Panc1 (cell line): ENCODE measurements around the gene ZCWPW1. TPM values are rescaled to one million over a fixed set of nuclear protein-coding genes. Genes with fewer than 3 reads are reported as not detected.

Experiments
- ATAC-seq: fragments of 200-7000 bp; cut with Tn5 transposase; 2 replicates; pipeline ENCODE4 v1.9.1; 2020; ENCODE audit warnings: mild to moderate bottlenecking, moderate library complexity
- BruUV-seq: library from RNA; stranded (reverse); fragments of 400-500 nt; replicated peaks from 2 replicates; lab custom pipeline; 2021; lab: Mats Ljungman, UMichigan
- CTCF ChIA-PET: fragments of 300-600 bp; sonication (Branson Sonifier 250); formaldehyde crosslinking; loops from one replicate; lab custom pipeline; 2022; ENCODE audit warnings: antibody characterized with exemption; lab: Charles Lee
- POLR2A ChIA-PET: fragments of 300-600 bp; sonication (Branson Sonifier 250); formaldehyde crosslinking; loops from one replicate; lab custom pipeline; 2022; ENCODE audit warnings: antibody characterized with exemption; lab: Charles Lee
- DNase-seq: peaks from one replicate; pipeline ENCODE4 v3.0.0-alpha.2; 2010; ENCODE audit warnings: low read depth, low spot score
- H3K27ac ChIP-seq: 2 replicates; pipeline ENCODE4 v1.5.1; 2011; ENCODE audit warnings: mild to moderate bottlenecking, low read length, inconsistent platforms
- H3K27me3 ChIP-seq: fragments of 200-500 bp; sonication (Bioruptor generic); 2 replicates; pipeline ENCODE4 v1.6.0; 2014; ENCODE audit warnings: low read length, inconsistent platforms; ENCODE audit not compliant: control insufficient read depth, insufficient read depth
- H3K36me3 ChIP-seq: fragments of 200-500 bp; sonication (Bioruptor generic); 2 replicates; pipeline ENCODE4 v1.5.1; 2014; ENCODE audit warnings: inconsistent platforms, mild to moderate bottlenecking, low read length, moderate library complexity; ENCODE audit not compliant: control insufficient read depth, insufficient read depth
- H3K4me1 ChIP-seq: 2 replicates; pipeline ENCODE4 v1.5.1; 2011; ENCODE audit warnings: inconsistent platforms, mild to moderate bottlenecking, low read length, moderate library complexity; ENCODE audit not compliant: control insufficient read depth, insufficient read depth
- H3K4me3 ChIP-seq, 2 experiments: 2 replicates each; pipeline ENCODE4 v1.5.1; 2011 to 2012; ENCODE audit warnings: low read depth in 2 of 2, low read length in 2 of 2, mild to moderate bottlenecking in 2 of 2, inconsistent platforms in 1 of 2, moderate library complexity in 1 of 2
- H3K9me3 ChIP-seq: fragments of 200-500 bp; sonication (Bioruptor generic); 2 replicates; pipeline ENCODE4 v1.5.1; 2014; ENCODE audit warnings: low read depth, mild to moderate bottlenecking, inconsistent platforms, low read length, moderate library complexity; ENCODE audit not compliant: control insufficient read depth, insufficient read depth
- CTCF ChIP-seq: fragments of 450-650 bp; IDR thresholded peaks from 2 replicates; pipeline ENCODE4 v1.5.1; 2017; ENCODE audit warnings: mild to moderate bottlenecking
- POLR2AphosphoS5 ChIP-seq: IDR thresholded peaks from 2 replicates; pipeline ENCODE4 v1.6.1; 2012; ENCODE audit warnings: mild to moderate bottlenecking, low read depth, low read length, moderate library complexity
- REST ChIP-seq, 2 experiments: IDR thresholded peaks; 2 replicates each; pipeline ENCODE4 v1.6.1; 2011 to 2012; ENCODE audit warnings: low read depth in 2 of 2, control low read depth in 1 of 2, low read length in 1 of 2, mild to moderate bottlenecking in 1 of 2, moderate library complexity in 1 of 2; ENCODE audit not compliant: insufficient read depth in 1 of 2
- SIN3A ChIP-seq: IDR thresholded peaks from 2 replicates; pipeline ENCODE4 v1.6.1; 2012; ENCODE audit warnings: low read depth, mild to moderate bottlenecking, low read length, moderate library complexity, borderline replicate concordance; ENCODE audit not compliant: insufficient read depth
- TCF7L2 ChIP-seq: IDR thresholded peaks from 2 replicates; pipeline ENCODE4 v1.6.1; 2011; ENCODE audit warnings: mild to moderate bottlenecking, low read depth, low read length, inconsistent platforms
- in situ Hi-C: cut with HindIII; loops from 2 replicates; pipeline ENCODE4 v1.10.0; 2016; ENCODE audit warnings: low sequenced_read_pairs, low pct_unique_long_range_greater_than_20kb
- intact Hi-C: fragments of 100-400 bp; cut with micrococcal nuclease; formaldehyde crosslinking; loops from one replicate; pipeline ENCODE4 v1.10.0; 2022; ENCODE audit not compliant: unreplicated experiment
- total RNA-seq: library from RNA; stranded (reverse); gene quantifications from one replicate; pipeline ENCODE4 v1.2.1, GENCODE V29; 2021; ENCODE audit not compliant: unreplicated experiment

ZCWPW1 gene
- total RNA-seq, 1 experiment from 2014 or later, result 6.5 TPM

GRCh38 chr7:100433276-100433591, 4.7 kb upstream of the ZCWPW1 start:
- no peak for TF ChIP-seq SIN3A
- peak; percentile 41; the same call in 1 of the 2 replicates for TF ChIP-seq POLR2AphosphoS5
- no TSS peak for BruUV-seq
- H3K4me1 ChIP-seq, result peaks cover 43% of the 10 kb centered on the region
- H3K9me3 ChIP-seq, result no peaks in the 10 kb centered on the region
- ChIA-PET POLR2A (no interaction called here), CTCF (no interaction called here)
- peak overlapping the region in 1 of 2 experiments; percentile 10; a peak in 1 of 4 replicates for H3K4me3 ChIP-seq
- H3K36me3 ChIP-seq, result no peaks in the 10 kb centered on the region; the same call in 1 of the 2 replicates
- peak overlapping the region; percentile 98 for H3K27ac ChIP-seq
- intact Hi-C loops (no loop called here), in situ Hi-C loops (no loop called here)
- DNase-seq (no peak), ATAC-seq (no peak)
- H3K27me3 ChIP-seq, result no peaks in the 10 kb centered on the region

DNA sequence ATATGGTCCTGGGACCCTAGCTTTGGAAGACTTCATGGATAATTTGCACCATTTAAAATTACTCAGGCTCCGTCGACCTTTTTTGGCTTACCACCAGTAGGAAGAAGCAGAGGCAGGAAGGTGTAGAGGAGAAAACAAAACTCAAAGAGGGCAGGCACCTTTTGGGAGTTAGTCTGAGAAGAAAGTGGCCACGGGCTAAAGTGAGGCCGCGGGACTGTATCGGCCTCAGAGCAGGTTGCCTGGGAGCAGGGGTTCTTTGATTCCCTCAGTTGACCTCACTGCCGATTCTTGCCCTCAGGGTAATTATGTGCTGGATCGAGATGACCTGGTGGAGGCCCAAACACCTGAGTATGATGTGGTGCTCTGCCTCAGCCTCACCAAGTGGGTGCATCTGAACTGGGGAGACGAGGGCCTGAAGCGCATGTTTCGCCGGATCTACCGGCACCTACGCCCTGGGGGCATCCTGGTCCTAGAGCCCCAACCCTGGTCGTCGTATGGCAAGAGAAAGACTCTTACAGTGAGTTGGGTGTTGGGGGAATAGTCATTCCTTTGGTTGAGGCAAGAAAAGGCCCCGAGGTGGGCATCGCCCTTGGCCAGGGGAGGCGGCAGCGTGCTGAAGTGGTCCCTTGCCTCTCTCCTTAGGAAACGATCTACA, 4.2 kb upstream of the ZCWPW1 start:
- H3K9me3 ChIP-seq, result no peaks in the 10 kb centered on the region
- H3K27ac ChIP-seq, result peak overlapping the region; percentile 98
- TF ChIP-seq TCF7L2 (no peak), REST (IDR thresholded peaks at IDR 0.05; ENCODE audit: insufficient read depth in 1 of 2, low read depth in 2 of 2, low read length in 1 of 2) (no peak), CTCF (no peak), SIN3A (no peak), POLR2AphosphoS5 (no peak)
- H3K27me3 ChIP-seq, result no peaks in the 10 kb centered on the region
- ChIA-PET POLR2A (no interaction called here), CTCF (no interaction called here)
- DNase-seq, result no peak
- in situ Hi-C loops, result no loop called here
- no peaks in the 10 kb centered on the region; the same call in 1 of the 2 replicates for H3K36me3 ChIP-seq
- H3K4me1 ChIP-seq, result peaks cover 46% of the 10 kb centered on the region
- H3K4me3 ChIP-seq, result peak overlapping the region; percentile 66 to 92
- no TSS peak for BruUV-seq
- ATAC-seq, result no peak
- intact Hi-C loops, result no loop called here

DNA sequence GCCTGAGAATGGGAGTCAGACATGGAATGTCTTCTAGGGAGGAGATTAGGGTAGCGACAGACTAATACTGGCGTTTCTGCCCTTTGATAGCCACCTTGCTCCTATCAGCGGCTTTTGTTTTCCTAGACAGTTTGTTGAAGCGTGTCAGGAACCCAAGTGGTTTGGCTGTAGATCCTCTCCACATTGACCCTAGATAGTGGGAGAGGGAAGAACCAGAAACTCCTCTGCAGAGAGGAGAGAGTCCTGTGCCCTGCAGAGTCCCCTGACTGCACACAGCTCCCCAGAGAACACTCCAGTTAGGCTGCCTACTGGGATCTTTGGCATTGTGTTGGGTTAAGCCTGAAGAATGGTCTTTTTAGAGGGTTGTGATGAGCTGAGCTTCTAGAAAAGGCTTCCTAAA, 3.5 kb upstream of the ZCWPW1 start:
- no peak for DNase-seq
- no peaks in the 10 kb centered on the region for H3K9me3 ChIP-seq
- H3K4me1 ChIP-seq, result peaks cover 45% of the 10 kb centered on the region
- intact Hi-C loops (no loop called here), in situ Hi-C loops (no loop called here)
- H3K4me3 ChIP-seq, result peak overlapping the region; percentile 66 to 92
- H3K36me3 ChIP-seq, result no peaks in the 10 kb centered on the region; the same call in 1 of the 2 replicates
- TF ChIP-seq SIN3A (no peak), POLR2AphosphoS5 (no peak), CTCF (no peak)
- no peaks in the 10 kb centered on the region for H3K27me3 ChIP-seq
- BruUV-seq, result no TSS peak
- ATAC-seq, result no peak
- peak overlapping the region; percentile 98 for H3K27ac ChIP-seq
- ChIA-PET POLR2A (no interaction called here), CTCF (no interaction called here)
